GM11168 (cell line): ENCODE measurements around the gene STX18.

Source experiments
- in situ Hi-C: fragments of 300-500 bp; cut with MboI; formaldehyde crosslinking; loops from one replicate; pipeline ENCODE4 v1.12.0; 2022; ENCODE audit warnings: low sequenced_read_pairs; ENCODE audit not compliant: unreplicated experiment

Gene STX18

DNA sequence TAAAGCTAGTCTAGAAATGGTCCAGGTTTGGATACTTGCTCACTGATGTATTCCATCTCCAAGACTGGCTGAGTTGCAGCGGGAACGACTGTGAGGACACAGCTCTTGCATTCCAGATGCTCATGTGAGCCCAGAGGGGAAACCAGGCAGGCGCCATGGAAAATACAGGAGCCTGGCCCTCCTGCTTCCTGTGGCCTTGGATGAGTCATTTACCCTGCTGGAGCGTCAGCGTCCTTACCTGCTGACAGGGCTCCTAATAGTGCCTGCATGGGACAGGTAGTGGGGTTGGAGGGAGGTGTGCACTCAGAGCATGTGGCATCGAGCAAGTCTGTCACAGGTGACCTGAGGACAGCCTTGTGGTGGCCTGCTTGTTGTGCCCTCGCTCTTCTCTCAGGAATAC lies 85.5 kb downstream of the STX18 start:
- in situ Hi-C loops: no loop called here

DNA sequence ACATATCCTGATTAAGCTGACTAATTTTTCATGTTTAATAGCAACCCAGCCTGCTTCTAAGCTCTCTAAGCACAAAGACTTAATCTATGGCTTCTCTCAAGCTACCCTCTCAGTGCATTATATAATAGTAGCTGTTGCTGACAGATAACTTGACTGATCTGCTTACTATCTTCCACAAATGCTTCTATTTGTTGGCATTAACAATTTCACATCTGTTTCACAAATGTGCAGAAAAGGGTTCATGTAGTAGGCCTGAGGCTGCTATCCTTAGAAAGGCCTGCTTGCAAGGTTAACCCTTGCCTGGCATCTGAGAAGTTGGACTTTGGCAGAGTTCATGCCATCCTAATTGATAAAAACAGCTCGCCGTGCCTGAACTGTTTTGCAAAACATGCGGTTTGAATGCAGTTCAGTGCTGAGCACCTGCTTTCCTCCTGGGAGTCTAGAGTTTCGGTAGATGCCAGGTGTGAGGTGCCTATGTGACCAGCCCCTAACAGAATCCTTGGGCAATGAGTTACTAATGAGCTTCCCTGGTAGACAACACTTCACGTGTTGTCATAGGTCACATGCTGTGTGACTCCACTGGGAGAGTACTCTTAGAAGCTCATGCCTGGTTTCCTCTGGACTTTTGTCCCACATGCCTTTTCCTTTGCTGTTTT lies 86.5 kb downstream of the STX18 start:
- in situ Hi-C loops: no loop called here

GRCh38 chr4:4446434-4446833 lies 95.4 kb downstream of the STX18 start:
- in situ Hi-C loops: no loop called here

- in situ Hi-C loops: no loop called here
Observed at GRCh38 chr4:4443821-4444220, 98.0 kb downstream of the STX18 start.

DNA sequence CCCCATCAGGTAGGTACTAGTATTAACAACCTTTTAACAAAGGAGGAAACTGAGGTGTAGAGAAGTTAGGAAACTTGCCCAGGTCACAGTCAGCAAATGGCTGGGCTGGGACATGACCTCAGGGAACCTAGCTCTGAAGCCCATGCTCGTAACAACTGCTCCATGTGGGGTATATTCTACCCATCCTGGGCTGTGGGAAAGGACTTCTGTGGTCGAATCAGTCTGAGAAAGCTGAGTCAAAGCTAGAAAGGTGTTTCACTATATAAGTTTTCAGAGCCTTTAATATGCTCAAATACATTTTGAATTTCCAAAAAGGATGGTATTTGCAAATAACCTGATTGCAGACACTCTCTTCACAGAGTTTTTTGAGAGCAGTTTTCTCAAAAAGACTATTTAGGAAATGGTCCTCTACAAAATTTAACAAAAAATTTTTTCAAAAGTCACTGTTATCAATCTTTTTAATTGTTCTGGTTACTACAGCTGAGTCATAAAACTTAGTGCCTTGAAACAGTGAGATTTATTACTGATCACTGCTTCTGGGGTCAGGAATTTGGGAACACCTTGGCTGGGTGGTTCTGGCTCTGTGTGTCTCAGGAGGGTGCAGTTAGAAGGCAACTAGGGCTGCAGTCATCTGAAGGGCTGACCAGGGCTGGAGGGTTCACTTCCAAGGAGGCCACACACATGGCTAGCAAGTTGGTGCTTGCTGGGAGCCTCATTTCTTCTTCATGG lies 101.4 kb downstream of the STX18 start:
- in situ Hi-C loops: no loop called here

DNA sequence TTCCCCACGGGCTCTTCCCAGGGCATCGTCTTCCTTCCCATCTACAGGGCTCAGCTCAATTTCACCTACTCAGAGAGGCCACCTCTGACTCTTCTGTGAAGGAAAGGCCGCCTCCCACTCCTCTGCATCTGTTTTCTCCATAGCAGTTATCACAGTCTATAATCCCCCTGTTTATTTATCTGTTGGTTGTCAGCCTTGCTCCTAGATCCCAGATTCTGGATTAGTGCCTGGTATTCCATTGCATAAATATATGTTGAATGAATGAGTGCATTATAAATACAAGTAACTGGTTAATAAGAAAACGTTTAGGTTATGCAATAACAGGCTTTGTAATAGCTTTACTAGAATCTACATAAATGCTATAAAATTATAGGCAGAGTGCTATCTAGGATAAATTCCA lies 102.1 kb downstream of the STX18 start:
- in situ Hi-C loops: no loop called here

GRCh38 chr4:4438891-4439290 lies 103.0 kb downstream of the STX18 start:
- in situ Hi-C loops: no loop called here

DNA sequence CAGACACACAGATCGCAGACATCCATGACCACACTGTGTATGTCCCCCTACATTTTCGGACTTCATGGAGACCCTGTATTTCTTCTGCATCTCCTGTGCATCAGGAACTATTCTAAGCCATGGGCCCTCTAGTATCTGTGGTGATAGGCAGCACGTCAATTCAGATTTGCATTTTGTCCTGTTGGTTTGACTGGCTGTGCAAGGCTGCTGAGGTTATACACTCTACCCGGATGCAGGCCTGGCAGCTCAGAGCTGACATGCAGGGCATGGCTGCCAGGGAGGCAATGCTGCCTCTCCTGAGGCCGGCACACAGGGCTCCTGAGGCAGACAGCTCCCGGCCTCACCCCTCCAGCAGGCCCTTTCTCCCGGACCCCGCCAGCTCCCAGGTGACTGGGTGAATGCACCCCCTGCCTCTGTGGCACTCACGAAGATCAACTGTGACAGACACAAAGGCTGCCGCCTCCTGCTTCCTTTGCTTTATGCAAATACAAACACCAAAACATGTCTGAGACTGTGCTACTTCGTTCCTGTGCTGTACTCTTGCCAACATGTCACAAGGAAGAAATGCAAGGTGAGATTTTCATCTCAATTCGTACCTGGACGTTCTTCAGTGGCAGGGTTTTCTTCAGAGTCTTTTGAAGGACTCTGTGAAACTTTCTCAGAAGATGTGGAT lies 103.9 kb downstream of the STX18 start:
- in situ Hi-C loops: no loop called here

- in situ Hi-C loops: no loop called here
Observed at GRCh38 chr4:4436244-4436823, 105.5 kb downstream of the STX18 start.

DNA sequence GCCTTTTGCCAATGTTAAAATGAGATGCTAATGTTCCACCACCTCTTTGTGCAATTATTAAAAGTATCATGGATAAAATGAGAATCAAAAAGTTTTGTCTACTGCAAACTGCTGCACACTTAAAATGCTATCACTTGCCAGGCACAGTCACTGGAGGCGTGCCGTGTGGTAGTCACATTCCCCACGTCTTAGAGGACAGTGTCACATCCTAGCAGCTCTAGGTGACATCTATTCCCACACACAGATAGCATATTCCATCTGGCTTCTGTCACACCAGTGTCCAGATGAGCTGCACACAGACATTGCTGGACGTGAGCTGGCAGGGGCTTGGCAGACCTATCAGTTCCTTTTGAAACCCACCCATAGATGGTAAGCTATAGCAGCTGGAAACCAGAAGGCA lies 107.9 kb downstream of the STX18 start:
- in situ Hi-C loops: no loop called here

- in situ Hi-C loops: no loop called here
Observed at GRCh38 chr4:4432341-4433125, 109.3 kb downstream of the STX18 start.

- in situ Hi-C loops: no loop called here
Observed at GRCh38 chr4:4430492-4431195, 111.2 kb downstream of the STX18 start.

- in situ Hi-C loops: no loop called here
Observed at GRCh38 chr4:4428966-4429875, 112.6 kb downstream of the STX18 start.

GRCh38 chr4:4427886-4428285 lies 114.0 kb downstream of the STX18 start:
- in situ Hi-C loops: no loop called here

DNA sequence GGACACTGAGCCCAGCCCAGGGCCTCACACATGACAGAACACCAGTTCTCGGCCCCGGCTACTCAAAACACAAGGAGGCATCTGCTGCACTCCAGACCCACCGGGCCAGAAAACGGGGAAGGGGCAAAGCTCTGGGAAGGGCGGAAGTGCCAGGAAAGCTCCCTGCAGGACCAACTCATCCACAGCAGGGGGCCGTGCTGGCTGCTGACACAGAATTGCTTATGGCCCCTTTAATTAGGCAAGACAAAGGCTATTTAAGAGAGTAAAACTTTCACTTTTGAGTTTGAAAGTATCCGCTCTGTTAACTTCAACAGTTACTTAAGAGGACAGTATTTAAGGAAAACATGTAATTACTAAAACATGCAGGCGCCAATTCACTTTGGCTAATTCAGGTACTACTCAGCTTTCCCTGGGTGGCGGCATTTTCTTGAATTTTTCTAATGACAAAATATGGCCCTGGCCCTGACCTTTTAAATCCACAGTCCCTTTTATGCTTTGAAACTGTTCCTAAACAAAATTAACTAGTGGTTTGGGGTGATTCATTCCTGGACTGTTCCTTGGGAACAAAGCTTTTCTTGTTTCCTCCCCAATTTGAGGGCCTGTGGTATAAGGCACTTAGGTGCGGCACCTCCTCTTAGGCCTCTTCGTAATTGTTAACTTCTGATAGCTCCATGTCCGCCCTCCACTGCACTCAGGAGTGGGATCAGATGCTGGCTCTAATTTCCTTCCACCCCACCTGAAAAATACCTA lies 114.6 kb downstream of the STX18 start:
- in situ Hi-C loops: no loop called here

GRCh38 chr4:4426511-4427120 lies 115.2 kb downstream of the STX18 start:
- in situ Hi-C loops: no loop called here

DNA sequence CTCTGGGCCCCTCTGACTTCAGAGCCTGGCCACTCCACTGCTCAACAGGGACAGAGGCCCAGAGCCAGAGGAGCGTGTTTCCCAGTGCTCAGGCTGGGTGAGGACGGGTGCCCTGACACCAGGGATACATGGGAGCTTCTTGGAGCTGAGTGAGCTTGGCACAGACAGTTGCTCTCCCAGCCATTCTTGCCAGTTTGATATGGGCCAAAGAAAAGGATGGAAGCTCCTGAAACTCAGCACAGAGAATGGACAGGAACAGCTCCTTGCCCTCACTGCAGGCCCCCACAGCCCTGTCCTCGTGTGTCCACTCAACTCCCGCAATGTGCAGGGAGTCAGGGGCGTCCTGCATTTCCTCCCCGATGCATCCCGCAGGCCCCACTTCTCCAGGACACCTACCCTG lies 116.2 kb downstream of the STX18 start:
- in situ Hi-C loops: no loop called here
